Astrocyte of the cerebellum (primary cell): ENCODE data around the gene ITSN1.
A peak's percentile ranks its signal among the peaks of the same experiment; 100 is the strongest.

ENCODE experiments used
- DNase-seq: peaks from one replicate; pipeline ENCODE4 v3.0.0-alpha.2; 2011; ENCODE audit warnings: low read depth
- H3K4me3 ChIP-seq: 2 replicates; pipeline ENCODE4 v1.5.1; 2011; ENCODE audit warnings: mild to moderate bottlenecking, low read depth, low read length, moderate library complexity
- CTCF ChIP-seq: IDR thresholded peaks from 2 replicates; pipeline ENCODE4 v1.5.1; 2012; ENCODE audit warnings: low read length, low read depth, moderate library complexity, mild to moderate bottlenecking; ENCODE audit errors: missing control alignments
- in situ Hi-C: cut with HindIII; loops from 2 replicates; pipeline ENCODE4 v1.10.0; 2017; ENCODE audit warnings: low sequenced_read_pairs

The ITSN1 gene

GRCh38 chr21:33643658-33644311 lies 1.5 kb downstream of the ITSN1 start:
- peak overlapping the region; percentile 89 for H3K4me3 ChIP-seq
- no peak for TF ChIP-seq CTCF
- no peak for DNase-seq
- in situ Hi-C loops, result loop anchor here (5.0 kb wide), 3 partner anchors 39 to 259 kb away; no protein-coding TSS in a partner anchor

- TF ChIP-seq CTCF, result no peak
- peak overlapping the region; percentile 89 for H3K4me3 ChIP-seq
- no peak for DNase-seq
- in situ Hi-C loops, result loop anchor here (5.0 kb wide), 3 partner anchors 38 to 258 kb away; no protein-coding TSS in a partner anchor
These were observed 2.2 kb downstream of the ITSN1 start for GRCh38 chr21:33644383-33645074.

GRCh38 chr21:33645730-33646129 lies 3.4 kb downstream of the ITSN1 start:
- peak overlapping the region; percentile 89 for H3K4me3 ChIP-seq
- no peak for DNase-seq
- no peak for TF ChIP-seq CTCF
- in situ Hi-C loops, result no loop called here

- no peak overlapping the region for H3K4me3 ChIP-seq
- no peak for TF ChIP-seq CTCF
- no peak for DNase-seq
- in situ Hi-C loops, result no loop called here
These were observed 5.3 kb downstream of the ITSN1 start for GRCh38 chr21:33647587-33647986.

GRCh38 chr21:33648555-33648954 lies 6.3 kb downstream of the ITSN1 start:
- in situ Hi-C loops, result no loop called here
- DNase-seq, result no peak
- no peak for TF ChIP-seq CTCF
- no peak overlapping the region for H3K4me3 ChIP-seq

GRCh38 chr21:33650230-33650629 lies 7.9 kb downstream of the ITSN1 start:
- H3K4me3 ChIP-seq, result no peak overlapping the region
- in situ Hi-C loops, result no loop called here
- no peak for DNase-seq
- no peak for TF ChIP-seq CTCF
